Transverse colon (tissue), 4 donors: ENCODE results near the gene RHOT2. TPM values are rescaled to one million over a fixed set of nuclear protein-coding genes. Genes with fewer than 3 reads are reported as not detected.

Experiments used
- DNase-seq: peaks from one replicate; pipeline ENCODE4 v3.0.0-alpha.2; 2019
- H3K27ac ChIP-seq, 4 donors: fragments of 200-600 bp; sonication (generic); 2 replicates each; pipeline ENCODE4 v1.5.1; 2016 to 2018; ENCODE audit warnings: inconsistent platforms in 4 of 4
- H3K27me3 ChIP-seq: fragments of 200-600 bp; sonication (generic); 2 replicates; pipeline ENCODE4 v1.5.1; 2017; ENCODE audit warnings: inconsistent platforms
- H3K36me3 ChIP-seq, 4 donors: fragments of 200-600 bp; sonication (generic); 2 replicates each; pipeline ENCODE4 v1.5.1; 2017 to 2019; ENCODE audit warnings: inconsistent platforms in 4 of 4
- H3K4me1 ChIP-seq, 4 donors: fragments of 200-600 bp; sonication (generic); 2 replicates each; pipeline ENCODE4 v1.5.1; 2017 to 2020; ENCODE audit warnings: inconsistent platforms in 4 of 4
- H3K4me3 ChIP-seq, 4 donors: fragments of 200-600 bp; sonication (generic); 1 replicate in 1 of 4; 2 replicates in 3 of 4; pipeline versions ENCODE4 v1.5.1 to v1.6.1; 2017 to 2019; ENCODE audit warnings: inconsistent platforms in 4 of 4
- H3K9me3 ChIP-seq, 2 donors: fragments of 200-600 bp; sonication (generic); 2 replicates each; pipeline ENCODE4 v1.5.1; 2017 to 2019; ENCODE audit warnings: inconsistent platforms in 2 of 2
- CTCF ChIP-seq, 5 experiments: fragments of 200-600 bp in 3 of 5; fragments of 450-650 bp in 2 of 5; sonication (generic) in 3 of 5; IDR thresholded peaks; 1 replicate in 2 of 5; 2 replicates in 3 of 5; pipeline ENCODE4 v1.5.1; 2016 to 2017; ENCODE audit warnings: antibody characterized with exemption in 5 of 5, inconsistent platforms in 3 of 5, mild to moderate bottlenecking in 2 of 5, moderate library complexity in 1 of 5
- EP300 ChIP-seq: sonication (generic); formaldehyde crosslinking; IDR thresholded peaks from one replicate; pipeline ENCODE4 v1.6.1; 2017; ENCODE audit warnings: antibody characterized with exemption, low read depth
- POLR2A ChIP-seq: fragments of 450-650 bp; IDR thresholded peaks from one replicate; pipeline ENCODE4 v1.6.1; 2016; ENCODE audit warnings: antibody characterized with exemption, mild to moderate bottlenecking, moderate library complexity
- POLR2AphosphoS5 ChIP-seq, 3 donors: sonication (generic); formaldehyde crosslinking; IDR thresholded peaks; one replicate each; pipeline ENCODE4 v1.6.1; 2016; ENCODE audit warnings: antibody characterized with exemption in 3 of 3
- WGBS, 2 donors: methylation state at CpG; one replicate each; pipeline ENCODE4 v1.1.5; 2018; ENCODE audit warnings: low coverage in 1 of 2; 5-methylcytosine and 5-hydroxymethylcytosine counted together
- in situ Hi-C, 4 donors: fragments of 200-750 bp; cut with MboI; loops; one replicate each; pipeline versions ENCODE4 v1.15.0 to v1.15.1; 2017; ENCODE audit warnings: low sequenced_read_pairs in 3 of 4, low pct_ligation_motif_present in 1 of 4, low pct_unique_long_range_greater_than_20kb in 1 of 4
- intact Hi-C: fragments of 100-400 bp; cut with DNase I; formaldehyde crosslinking; loops from one replicate; pipeline ENCODE4 v1.15.1; 2023; ENCODE audit warnings: low total_unique reads
- total RNA-seq, 4 donors: library from RNA; depleted of rRNA; stranded (reverse); fragments of >200 nt; gene quantifications; one replicate each; pipeline ENCODE4 v1.1.0, GENCODE V29; 2016

Gene RHOT2
- total RNA-seq, 4 donors from 2014 or later = 133 to 386 (median 259) TPM

DNA sequence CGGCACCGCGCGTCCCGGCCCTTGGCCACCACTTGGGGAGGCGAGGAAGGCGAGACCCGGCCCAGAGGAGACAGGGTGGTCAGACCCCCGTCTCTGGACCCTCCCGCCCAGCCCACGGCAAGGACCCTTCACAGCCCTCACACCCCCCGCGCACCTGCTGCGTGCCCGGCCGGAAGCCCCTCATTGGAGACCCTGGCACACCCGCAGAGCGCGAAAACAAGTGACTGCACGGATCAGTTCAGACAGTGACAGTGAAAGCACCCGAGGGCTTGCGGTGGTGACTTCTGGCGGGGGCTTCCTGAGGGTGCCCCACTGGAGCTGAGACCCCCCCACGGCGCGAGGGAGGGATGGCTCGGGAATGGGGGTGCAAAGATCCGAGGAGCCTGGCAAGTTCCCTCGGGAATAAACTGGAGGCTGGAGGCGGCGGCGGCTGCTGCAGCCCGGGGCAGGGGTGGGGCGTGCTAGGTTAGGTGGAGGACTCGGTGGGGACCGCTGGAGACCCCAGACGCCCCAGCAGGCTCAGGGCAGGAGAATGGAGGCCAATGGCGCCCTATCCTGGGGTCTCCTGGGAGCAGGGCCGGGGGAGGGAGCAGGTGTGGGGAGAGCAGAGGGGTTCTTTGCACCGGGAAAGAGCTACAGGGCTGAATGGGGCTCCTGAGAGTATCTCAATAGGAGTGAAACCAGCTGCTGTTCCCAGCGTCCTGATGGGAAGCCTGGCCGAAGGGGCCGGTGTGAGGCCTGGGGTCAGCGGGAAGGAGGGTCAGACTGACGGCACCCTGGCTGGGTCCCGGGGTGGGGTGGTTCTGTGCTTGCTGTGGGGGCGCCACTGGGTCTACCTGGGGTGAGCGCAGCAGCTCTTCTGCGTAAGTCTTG lies 38.5 kb downstream of the RHOT2 start:
- in situ Hi-C loops = no loop called here
- WGBS, 2 donors = 6% methylated on average over 41 of the region's 49 CpGs; no CpG with 5 or more reads in 1 of the 2 donors
- peaks cover 0 to 6% (median 5%) of the 10 kb centered on the region in 4 donors for H3K4me1 ChIP-seq
- H3K4me3 ChIP-seq = no peak overlapping the region
- no peaks in the 10 kb centered on the region for H3K36me3 ChIP-seq
- peaks cover 99% of the 10 kb centered on the region for H3K27me3 ChIP-seq
- DNase-seq = no peak
- intact Hi-C loops = loop anchor here (5.0 kb wide), 1 partner anchor 181 kb away; no protein-coding TSS in a partner anchor
- H3K9me3 ChIP-seq = no peaks in the 10 kb centered on the region
- no peak overlapping the region for H3K27ac ChIP-seq
- no peak for TF ChIP-seq POLR2AphosphoS5 (IDR thresholded peaks at IDR 0.05)
- no peak for TF ChIP-seq EP300
- TF ChIP-seq POLR2A = no peak
- no peak for TF ChIP-seq CTCF (IDR thresholded peaks at IDR 0.05)

DNA sequence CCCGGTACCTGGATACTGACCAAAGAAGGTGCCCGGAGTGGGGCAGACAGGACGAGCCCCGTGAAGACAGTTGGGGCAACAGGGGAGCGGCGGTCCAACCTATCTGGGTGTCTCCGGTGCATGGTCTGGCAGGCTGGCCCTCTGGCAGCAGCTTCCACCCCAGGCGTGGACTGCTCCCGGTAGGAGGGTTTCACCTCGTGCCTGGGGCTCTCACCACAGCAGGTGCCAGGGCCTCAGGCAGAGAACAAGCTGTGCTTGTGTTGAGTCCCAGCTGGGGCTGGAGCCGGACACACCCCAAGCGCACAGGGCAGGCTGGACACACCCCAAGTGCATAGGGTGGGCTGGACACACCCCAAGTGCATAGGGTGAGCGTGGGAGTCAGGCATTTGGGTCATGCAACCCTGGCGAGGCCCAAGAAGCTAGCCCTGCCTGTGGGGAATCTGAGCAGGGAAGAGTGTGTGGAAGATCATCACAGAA lies 39.2 kb downstream of the RHOT2 start:
- Histone ChIP-seq H3K4me1 (peaks cover 0 to 9% (median 6%) of the 10 kb centered on the region in 4 donors), H3K27me3 (peaks cover 98% of the 10 kb centered on the region), H3K4me3 (no peak overlapping the region), H3K36me3 (no peaks in the 10 kb centered on the region), H3K9me3 (no peaks in the 10 kb centered on the region), H3K27ac (no peak overlapping the region)
- WGBS, 2 donors = 16% methylated on average over 14 of the region's 14 CpGs; no CpG with 5 or more reads in 1 of the 2 donors
- intact Hi-C loops (loop anchor here (5.0 kb wide), 1 partner anchor 180 kb away; no protein-coding TSS in a partner anchor), in situ Hi-C loops (no loop called here)
- TF ChIP-seq POLR2AphosphoS5 (IDR thresholded peaks at IDR 0.05) = no peak
- TF ChIP-seq EP300 = no peak
- no peak for TF ChIP-seq POLR2A
- TF ChIP-seq CTCF (IDR thresholded peaks at IDR 0.05) = no peak
- DNase-seq = no peak

GRCh38 chr16:708019-708418 lies 40.1 kb downstream of the RHOT2 start:
- 40 to 50% methylated on average over 1 to 3 of the region's 3 CpGs for WGBS, 2 donors
- TF ChIP-seq POLR2AphosphoS5 (IDR thresholded peaks at IDR 0.05) (no peak), CTCF (IDR thresholded peaks at IDR 0.05) (no peak), EP300 (no peak), POLR2A (no peak)
- H3K36me3 ChIP-seq = no peaks in the 10 kb centered on the region
- H3K4me3 ChIP-seq = no peak overlapping the region
- no peak for DNase-seq
- intact Hi-C loops = loop anchor here (5.0 kb wide), 1 partner anchor 179 kb away; no protein-coding TSS in a partner anchor
- peaks cover 0 to 9% (median 6%) of the 10 kb centered on the region in 4 donors for H3K4me1 ChIP-seq
- no peak overlapping the region for H3K27ac ChIP-seq
- H3K9me3 ChIP-seq = no peaks in the 10 kb centered on the region
- peaks cover 89% of the 10 kb centered on the region for H3K27me3 ChIP-seq
- in situ Hi-C loops = no loop called here

DNA sequence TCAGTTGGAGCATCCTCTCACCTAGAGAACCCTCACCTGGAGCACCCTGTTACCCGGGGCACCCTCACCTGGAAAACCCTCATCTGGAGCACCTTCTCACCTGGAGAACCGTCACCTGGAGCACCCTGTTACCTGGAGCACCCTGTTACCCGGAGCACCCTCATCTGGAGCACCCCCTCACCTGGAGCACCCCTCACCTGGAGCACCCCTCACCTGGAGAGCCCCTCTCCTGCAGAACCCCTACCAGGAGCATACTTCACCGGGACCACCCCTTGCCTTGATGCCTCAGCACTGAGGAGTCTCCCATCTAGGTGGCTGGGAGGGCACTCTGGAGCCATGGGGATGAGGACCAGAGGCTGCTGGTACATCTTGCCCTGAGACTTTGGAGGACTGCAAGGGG lies 41.0 kb downstream of the RHOT2 start:
- TF ChIP-seq CTCF (IDR thresholded peaks at IDR 0.05) (no peak), POLR2A (no peak)
- H3K27me3 ChIP-seq = peaks cover 86% of the 10 kb centered on the region
- H3K4me1 ChIP-seq = peaks cover 0 to 9% (median 6%) of the 10 kb centered on the region in 4 donors
- no peak overlapping the region for H3K27ac ChIP-seq
- H3K9me3 ChIP-seq = no peaks in the 10 kb centered on the region
- intact Hi-C loops (loop anchor here (5.0 kb wide), 1 partner anchor 178 kb away; no protein-coding TSS in a partner anchor), in situ Hi-C loops (no loop called here)
- DNase-seq = no peak
- H3K36me3 ChIP-seq = no peaks in the 10 kb centered on the region
- H3K4me3 ChIP-seq = no peak overlapping the region
- WGBS, 2 donors = 60 to 85% methylated on average over 1 to 3 of the region's 4 CpGs
